Central memory CD8-positive, alpha-beta T cell (primary cell): ENCODE measurements around the gene ALOX5.

ENCODE experiments used
- ATAC-seq: fragments of 150-1000 bp; cut with Tn5 transposase; replicated peaks from 2 replicates; pipeline ENCODE4 v1.10.0; 2022; ENCODE audit warnings: mild to moderate bottlenecking, moderate FRiP score, moderate number of reproducible peaks; ENCODE audit not compliant: poor library complexity, severe bottlenecking; ENCODE audit errors: extremely low read depth
- DNase-seq, 2 donors: peaks; one replicate each; pipeline ENCODE4 v3.0.0; 2021; ENCODE audit warnings: low spot score in 2 of 2
- H3K27ac Mint-ChIP-seq: one replicate; pipeline ENCODE4 v1.8.0; 2022; ENCODE audit warnings: low read depth, mild to moderate bottlenecking, moderate library complexity, mixed read lengths
- H3K27me3 Mint-ChIP-seq: one replicate; pipeline ENCODE4 v1.8.0; 2022; ENCODE audit warnings: mixed read lengths
- H3K36me3 Mint-ChIP-seq: one replicate; pipeline ENCODE4 v1.8.0; 2022; ENCODE audit warnings: mild to moderate bottlenecking, moderate library complexity, mixed read lengths; ENCODE audit not compliant: insufficient read depth
- H3K4me1 Mint-ChIP-seq: one replicate; pipeline ENCODE4 v1.8.0; 2022; ENCODE audit warnings: mixed read lengths
- H3K4me3 Mint-ChIP-seq: one replicate; pipeline ENCODE4 v1.8.0; 2022; ENCODE audit warnings: mild to moderate bottlenecking, moderate library complexity, mixed read lengths
- H3K9me3 Mint-ChIP-seq: one replicate; pipeline ENCODE4 v1.8.0; 2022; ENCODE audit warnings: mixed read lengths

ALOX5 gene

GRCh38 chr10:45488365-45488764 lies 114.3 kb downstream of the ALOX5 start:
- Mint-ChIP-seq H3K9me3 (no peaks in the 10 kb centered on the region), H3K4me3 (no peak overlapping the region), H3K27ac (peak overlapping the region; percentile 10), H3K4me1 (peaks cover 12% of the 10 kb centered on the region), H3K27me3 (no peaks in the 10 kb centered on the region), H3K36me3 (peaks cover 19% of the 10 kb centered on the region)
- no peak for DNase-seq
- ATAC-seq = no peak

GRCh38 chr10:45490277-45490676 lies 116.3 kb downstream of the ALOX5 start:
- DNase-seq = no peak
- peaks cover 15% of the 10 kb centered on the region for H3K36me3 Mint-ChIP-seq
- no peak overlapping the region for H3K4me3 Mint-ChIP-seq
- peaks cover 14% of the 10 kb centered on the region for H3K4me1 Mint-ChIP-seq
- H3K27me3 Mint-ChIP-seq = no peaks in the 10 kb centered on the region
- H3K9me3 Mint-ChIP-seq = peaks cover 2% of the 10 kb centered on the region
- ATAC-seq = no peak
- H3K27ac Mint-ChIP-seq = no peak overlapping the region

- no peak for DNase-seq
- no peak for ATAC-seq
- H3K27ac Mint-ChIP-seq = no peak overlapping the region
- peaks cover 13% of the 10 kb centered on the region for H3K36me3 Mint-ChIP-seq
- H3K27me3 Mint-ChIP-seq = no peaks in the 10 kb centered on the region
- H3K4me1 Mint-ChIP-seq = peaks cover 19% of the 10 kb centered on the region
- no peak overlapping the region for H3K4me3 Mint-ChIP-seq
- H3K9me3 Mint-ChIP-seq = peaks cover 10% of the 10 kb centered on the region
These were observed 117.0 kb downstream of the ALOX5 start for GRCh38 chr10:45491061-45491460.
